Measurements from ENCODE around the gene CCR2.

GRCh38 chr3:46304739-46305138 lies 49.2 kb upstream of the CCR2 start:
- TF ChIP-seq CTCF (IDR thresholded peaks at IDR 0.05 in 8 of 11, conservative IDR thresholded peaks at IDR 0.05 in 3 of 11), result no peak
- TF ChIP-seq POLR2A (IDR thresholded peaks at IDR 0.05), result no peak
- no peak for TF ChIP-seq POLR2AphosphoS5 (IDR thresholded peaks at IDR 0.05)
